GM12865 (cell line): Measurements from ENCODE around the gene ARID3A.

ENCODE experiments used
- DNase-seq: peaks from one replicate; pipeline ENCODE4 v3.0.0; 2010; ENCODE audit warnings: low read depth
- H3K4me3 ChIP-seq: 2 replicates; pipeline ENCODE4 v1.5.1; 2011; ENCODE audit warnings: mild to moderate bottlenecking, low read depth, low read length, control low read depth
- TF ChIP-seq, protein P1 (sequence below): IDR thresholded peaks from 2 replicates; pipeline ENCODE4 v1.5.1; 2011; ENCODE audit warnings: low read length, control low read depth, low read depth, inconsistent platforms; ENCODE audit not compliant: insufficient read depth; ENCODE audit errors: missing control alignments

Gene ARID3A

DNA sequence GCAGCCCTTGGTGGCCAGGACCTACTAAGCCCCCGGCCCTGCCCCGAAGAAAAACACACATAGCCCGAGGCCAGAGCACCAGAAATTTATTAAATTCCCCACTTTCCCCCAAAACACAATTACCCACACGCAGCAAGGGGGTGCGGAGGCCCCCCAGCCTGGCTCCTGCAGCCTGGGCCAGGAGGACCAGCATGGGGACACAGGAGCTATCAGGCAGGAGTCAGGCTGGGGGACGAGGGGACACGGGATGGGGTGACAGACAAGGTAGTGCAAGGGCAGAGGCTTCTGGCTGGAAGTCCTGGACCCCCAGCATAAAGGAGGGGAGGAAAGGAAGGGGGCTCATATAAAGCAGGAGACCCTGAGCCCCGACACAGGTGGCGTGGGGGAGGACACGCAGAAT, 29.4 kb upstream of the ARID3A start:
- H3K4me3 ChIP-seq, result no peak overlapping the region
- TF ChIP-seq, protein P1, sequence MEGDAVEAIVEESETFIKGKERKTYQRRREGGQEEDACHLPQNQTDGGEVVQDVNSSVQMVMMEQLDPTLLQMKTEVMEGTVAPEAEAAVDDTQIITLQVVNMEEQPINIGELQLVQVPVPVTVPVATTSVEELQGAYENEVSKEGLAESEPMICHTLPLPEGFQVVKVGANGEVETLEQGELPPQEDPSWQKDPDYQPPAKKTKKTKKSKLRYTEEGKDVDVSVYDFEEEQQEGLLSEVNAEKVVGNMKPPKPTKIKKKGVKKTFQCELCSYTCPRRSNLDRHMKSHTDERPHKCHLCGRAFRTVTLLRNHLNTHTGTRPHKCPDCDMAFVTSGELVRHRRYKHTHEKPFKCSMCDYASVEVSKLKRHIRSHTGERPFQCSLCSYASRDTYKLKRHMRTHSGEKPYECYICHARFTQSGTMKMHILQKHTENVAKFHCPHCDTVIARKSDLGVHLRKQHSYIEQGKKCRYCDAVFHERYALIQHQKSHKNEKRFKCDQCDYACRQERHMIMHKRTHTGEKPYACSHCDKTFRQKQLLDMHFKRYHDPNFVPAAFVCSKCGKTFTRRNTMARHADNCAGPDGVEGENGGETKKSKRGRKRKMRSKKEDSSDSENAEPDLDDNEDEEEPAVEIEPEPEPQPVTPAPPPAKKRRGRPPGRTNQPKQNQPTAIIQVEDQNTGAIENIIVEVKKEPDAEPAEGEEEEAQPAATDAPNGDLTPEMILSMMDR, result no peak
- DNase-seq, result no peak

DNA sequence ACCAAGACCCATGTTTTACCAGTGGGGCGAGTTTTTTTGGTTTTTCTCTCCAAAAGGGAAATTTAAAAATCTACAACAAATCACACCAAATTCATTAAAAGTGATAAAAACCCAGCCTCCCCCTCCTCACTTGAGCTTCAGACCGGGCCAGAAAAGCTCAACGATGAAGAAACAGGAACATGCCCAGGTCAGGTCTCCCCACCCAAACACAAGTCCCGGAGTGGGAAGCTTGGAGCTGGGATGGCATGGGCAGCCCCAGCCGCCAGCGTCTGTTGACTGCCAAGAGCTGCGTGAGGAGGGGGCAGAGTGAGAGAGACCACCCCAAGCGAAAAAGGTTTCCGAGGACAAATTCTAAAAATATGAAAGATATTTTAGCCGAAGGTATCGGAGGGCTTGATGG, 28.8 kb upstream of the ARID3A start:
- TF ChIP-seq, protein P1, result no peak
- H3K4me3 ChIP-seq, result no peak overlapping the region
- no peak for DNase-seq

GRCh38 chr19:897442-898039, 28.3 kb upstream of the ARID3A start:
- DNase-seq, result no peak
- H3K4me3 ChIP-seq, result no peak overlapping the region
- TF ChIP-seq, protein P1, result no peak

DNA sequence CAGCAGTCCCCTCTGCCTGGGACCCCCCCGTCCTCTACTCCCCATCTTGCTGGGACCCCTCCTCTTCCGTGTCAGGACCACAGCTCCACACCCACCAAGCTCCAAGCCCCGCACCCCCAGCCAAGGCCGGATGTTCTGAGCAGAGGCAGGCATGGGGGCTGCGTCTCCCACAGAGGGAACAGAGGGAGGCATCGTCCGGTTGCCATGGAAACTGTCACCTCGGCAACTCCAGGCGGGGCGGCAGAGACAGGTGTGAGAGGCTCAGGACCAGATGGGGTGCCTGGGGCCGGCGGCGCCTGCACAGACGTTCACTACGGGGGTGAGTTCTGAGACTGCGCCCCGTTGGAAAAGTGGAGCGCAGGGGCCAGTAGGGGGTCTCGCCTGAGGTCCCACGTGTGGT, 27.2 kb upstream of the ARID3A start:
- DNase-seq, result peak; percentile 80

DNA sequence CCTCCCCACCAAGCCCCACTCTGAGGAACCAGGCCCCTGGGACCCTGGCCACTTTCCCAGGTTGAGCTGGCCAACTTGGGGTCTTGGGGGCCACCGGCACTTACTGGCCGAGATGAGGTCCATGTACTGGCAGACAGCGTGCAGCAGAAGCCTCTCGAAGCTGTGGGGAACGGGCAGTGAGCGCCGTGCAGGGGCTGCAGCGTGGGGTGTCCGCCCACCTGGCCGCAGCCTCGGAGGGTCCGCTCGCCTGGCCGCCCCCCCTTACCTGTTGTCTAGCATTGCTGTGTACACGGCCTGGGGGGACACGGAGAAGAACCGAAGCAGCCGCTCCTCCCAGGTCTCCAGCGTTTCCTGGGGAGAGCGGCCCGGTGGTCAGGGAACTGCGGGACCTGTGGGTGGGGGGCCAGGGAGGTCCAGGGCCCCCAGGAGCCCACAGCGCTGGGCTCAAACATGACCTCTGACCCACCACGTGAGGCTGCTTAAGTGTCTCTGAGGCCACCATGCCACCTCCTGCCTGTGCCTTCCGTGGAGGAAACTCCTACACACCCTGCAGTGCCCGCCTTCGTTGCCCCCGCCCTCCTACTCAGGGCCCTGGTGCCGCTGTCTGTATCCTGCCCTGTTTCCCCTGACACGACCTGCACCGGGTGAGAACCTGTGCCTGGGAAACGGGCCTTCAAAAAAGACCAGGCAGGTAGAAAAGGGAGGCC, 26.3 kb upstream of the ARID3A start:
- no peak for DNase-seq
- H3K4me3 ChIP-seq, result no peak overlapping the region
- TF ChIP-seq, protein P1, result no peak

More for the DNA sequence above, 27.2 kb upstream of the ARID3A start:
- H3K4me3 ChIP-seq, result no peak overlapping the region
- TF ChIP-seq, protein P1, result no peak

GRCh38 chr19:900043-900301, 25.9 kb upstream of the ARID3A start:
- no peak overlapping the region for H3K4me3 ChIP-seq
- TF ChIP-seq, protein P1, result no peak
- DNase-seq, result no peak

- H3K4me3 ChIP-seq, result no peak overlapping the region
- TF ChIP-seq, protein P1, result no peak
- no peak for DNase-seq
Measured at GRCh38 chr19:900302-901111, 25.3 kb upstream of the ARID3A start.
